Tibial artery (tissue), 4 donors: ENCODE data around the gene OSTF1.

Source experiments
- DNase-seq, 2 donors: peaks; one replicate each; pipeline ENCODE4 v3.0.0-alpha.2; 2019
- H3K27ac ChIP-seq, 2 donors: fragments of 200-600 bp; sonication (generic) in 1 of 2; 1 replicate in 1 of 2; 2 replicates in 1 of 2; pipeline ENCODE4 v1.5.1; 2018 to 2019; ENCODE audit warnings: mild to moderate bottlenecking in 1 of 2
- H3K27me3 ChIP-seq, 2 donors: fragments of 200-600 bp; sonication (generic) in 1 of 2; one replicate each; pipeline versions ENCODE4 v1.5.1 to v1.6.0; 2016 to 2019
- H3K36me3 ChIP-seq, 3 donors: fragments of 200-600 bp; sonication (generic) in 2 of 3; one replicate each; pipeline ENCODE4 v1.5.1; 2016 to 2019; ENCODE audit warnings: mild to moderate bottlenecking in 2 of 3
- H3K4me1 ChIP-seq, 4 donors: fragments of 200-600 bp; sonication (generic) in 2 of 4; 1 replicate in 3 of 4; 2 replicates in 1 of 4; pipeline ENCODE4 v1.5.1; 2016 to 2019
- H3K4me3 ChIP-seq, 2 donors: fragments of 200-600 bp; sonication (generic) in 1 of 2; 1 replicate in 1 of 2; 2 replicates in 1 of 2; pipeline ENCODE4 v1.5.1; 2018 to 2019; ENCODE audit warnings: mild to moderate bottlenecking in 2 of 2
- H3K9me3 ChIP-seq, 3 donors: fragments of 200-600 bp; sonication (generic) in 1 of 3; one replicate each; pipeline ENCODE4 v1.5.1; 2016 to 2019
- CTCF ChIP-seq, 2 experiments: fragments of 200-600 bp in 1 of 2; fragments of 450-650 bp in 1 of 2; IDR thresholded peaks; one replicate each; pipeline ENCODE4 v1.5.1; 2017 to 2019; ENCODE audit warnings: antibody characterized with exemption in 2 of 2, mild to moderate bottlenecking in 1 of 2, moderate library complexity in 1 of 2
- intact Hi-C: fragments of 100-400 bp; cut with DNase I; formaldehyde crosslinking; loops from one replicate; pipeline ENCODE4 v1.15.0; 2023; ENCODE audit warnings: low total_unique reads

The OSTF1 gene

GRCh38 chr9:75071530-75072122 lies 16.7 kb upstream of the OSTF1 start:
- no peak for TF ChIP-seq CTCF (IDR thresholded peaks at IDR 0.05)
- no peaks in the 10 kb centered on the region for H3K27me3 ChIP-seq
- no peak for DNase-seq
- peaks cover 7 to 40% (median 9%) of the 10 kb centered on the region in 3 donors for H3K36me3 ChIP-seq
- H3K27ac ChIP-seq = no peak overlapping the region
- intact Hi-C loops = no loop called here
- no peak overlapping the region for H3K4me3 ChIP-seq
- no peaks in the 10 kb centered on the region for H3K9me3 ChIP-seq
- H3K4me1 ChIP-seq = no peaks in the 10 kb centered on the region

GRCh38 chr9:75072895-75073294 lies 15.4 kb upstream of the OSTF1 start:
- TF ChIP-seq CTCF (IDR thresholded peaks at IDR 0.05) = no peak
- no peak overlapping the region for H3K27ac ChIP-seq
- DNase-seq = no peak
- no peak overlapping the region for H3K4me3 ChIP-seq
- intact Hi-C loops = no loop called here
- no peaks in the 10 kb centered on the region for H3K9me3 ChIP-seq
- H3K27me3 ChIP-seq = no peaks in the 10 kb centered on the region
- H3K4me1 ChIP-seq = no peaks in the 10 kb centered on the region
- H3K36me3 ChIP-seq = peaks cover 7 to 27% (median 9%) of the 10 kb centered on the region in 3 donors

GRCh38 chr9:75081632-75082031 lies 6.7 kb upstream of the OSTF1 start:
- TF ChIP-seq CTCF (IDR thresholded peaks at IDR 0.05) = no peak
- Histone ChIP-seq H3K4me3 (no peak overlapping the region), H3K27ac (no peak overlapping the region), H3K9me3 (no peaks in the 10 kb centered on the region), H3K4me1 (peaks cover 0 to 25% (median 14%) of the 10 kb centered on the region in 4 donors), H3K36me3 (peaks cover 6 to 25% (median 10%) of the 10 kb centered on the region in 3 donors), H3K27me3 (no peaks in the 10 kb centered on the region)
- intact Hi-C loops = loop anchor here (5.0 to 10.0 kb wide), 2 partner anchors 304 to 587 kb away; partner anchors contain the start of gene RORB
- DNase-seq = no peak

- Histone ChIP-seq H3K4me3 (no peak overlapping the region), H3K4me1 (peaks cover 0 to 31% (median 16%) of the 10 kb centered on the region in 4 donors), H3K36me3 (peaks cover 6 to 25% (median 10%) of the 10 kb centered on the region in 3 donors), H3K27me3 (no peaks in the 10 kb centered on the region), H3K9me3 (no peaks in the 10 kb centered on the region), H3K27ac (peak overlapping the region in 1 of 2 donors; percentile 49)
- TF ChIP-seq CTCF (IDR thresholded peaks at IDR 0.05) = no peak
- intact Hi-C loops = loop anchor here (5.0 to 10.0 kb wide), 2 partner anchors 306 to 589 kb away; partner anchors contain the start of gene RORB
- no peak for DNase-seq
These were observed 4.9 kb upstream of the OSTF1 start for GRCh38 chr9:75083188-75083970.

- no peak for DNase-seq
- H3K27me3 ChIP-seq = no peaks in the 10 kb centered on the region
- H3K36me3 ChIP-seq = peaks cover 6 to 25% (median 10%) of the 10 kb centered on the region in 3 donors
- intact Hi-C loops = loop anchor here (5.0 to 10.0 kb wide), 2 partner anchors 307 to 589 kb away; partner anchors contain the start of gene RORB
- no peak overlapping the region for H3K4me3 ChIP-seq
- no peaks in the 10 kb centered on the region for H3K9me3 ChIP-seq
- peak overlapping the region in 1 of 2 donors; percentile 49 for H3K27ac ChIP-seq
- H3K4me1 ChIP-seq = peaks cover 0 to 32% (median 17%) of the 10 kb centered on the region in 4 donors
- no peak for TF ChIP-seq CTCF (IDR thresholded peaks at IDR 0.05)
These were observed 4.1 kb upstream of the OSTF1 start for GRCh38 chr9:75084081-75084672.
